Measurements from ENCODE around the gene FIBP. TPM values are rescaled to one million over a fixed set of nuclear protein-coding genes. Genes with fewer than 3 reads are reported as not detected.
A peak's percentile ranks its signal among the peaks of the same experiment; 100 is the strongest.

FIBP gene
- total RNA-seq, 2 experiments from 2014 or later: 78.8 to 79.9 TPM

GRCh38 chr11:65862191-65862735 is 26.0 kb downstream of the FIBP start:
- no peaks in the 10 kb centered on the region for H3K27me3 Mint-ChIP-seq
- ChIA-PET CTCF (interaction anchor here (1.4 to 12.3 kb wide), 5 partner anchors 9 to 82 kb away, joined by 4 to 283 read pairs (median 14); partner anchors contain the start of genes AP5B1, CCDC85B, CTSW and FIBP), POLR2A (interaction anchor here (13.4 to 29.8 kb wide), 2 partner anchors 7 to 27 kb away, joined by 182 to 560 read pairs; partner anchors contain the start of genes CCDC85B, CTSW, EFEMP2 and FIBP)
- peaks cover 43% of the 10 kb centered on the region for H3K36me3 Mint-ChIP-seq (ENCODE audit: low read depth)
- intact Hi-C loops (cut with micrococcal nuclease): no loop called here
- peak overlapping the region; percentile 51 for H3K27ac Mint-ChIP-seq
- H3K4me3 Mint-ChIP-seq: peak overlapping the region; percentile 90
- no peaks in the 10 kb centered on the region for H3K9me3 Mint-ChIP-seq
- ATAC-seq: no peak
- H3K4me1 Mint-ChIP-seq (ENCODE audit: low read depth): peaks cover 14% of the 10 kb centered on the region
- TF ChIP-seq CTCF (IDR thresholded peaks at IDR 0.05): no peak
- DNase-seq: no peak

- H3K36me3 Mint-ChIP-seq (ENCODE audit: low read depth): peaks cover 43% of the 10 kb centered on the region
Observed at GRCh38 chr11:65861533-65862183, 26.6 kb downstream of the FIBP start.

GRCh38 chr11:65861165-65861505 is 27.1 kb downstream of the FIBP start:
- ChIA-PET CTCF (interaction anchor here (0.9 to 12.3 kb wide), 9 partner anchors 9 to 149 kb away, joined by 3 to 283 read pairs (median 14); partner anchors contain the start of genes AP5B1, CCDC85B, CTSW and FIBP), POLR2A (interaction anchor here (0.7 to 29.8 kb wide), 11 partner anchors 8 to 180 kb away, joined by 3 to 560 read pairs (median 3); partner anchors contain the start of genes CCDC85B, CTSW, EFEMP2 and FIBP)
- peaks cover 47% of the 10 kb centered on the region for H3K36me3 Mint-ChIP-seq (ENCODE audit: low read depth)
- intact Hi-C loops (cut with micrococcal nuclease): no loop called here
- H3K27me3 Mint-ChIP-seq: no peaks in the 10 kb centered on the region
- H3K27ac Mint-ChIP-seq: peak overlapping the region; percentile 99
- no peak for ATAC-seq
- peak overlapping the region; percentile 90 for H3K4me3 Mint-ChIP-seq
- no peak for DNase-seq
- no peak for TF ChIP-seq CTCF (IDR thresholded peaks at IDR 0.05)
- no peaks in the 10 kb centered on the region for H3K9me3 Mint-ChIP-seq
- peaks cover 21% of the 10 kb centered on the region for H3K4me1 Mint-ChIP-seq (ENCODE audit: low read depth)

More at GRCh38 chr11:65861533-65862183, 26.6 kb downstream of the FIBP start:
- ChIA-PET CTCF (interaction anchor here (0.9 to 12.3 kb wide), 10 partner anchors 9 to 149 kb away, joined by 3 to 283 read pairs (median 10); partner anchors contain the start of genes AP5B1, CCDC85B, CTSW and FIBP), POLR2A (interaction anchor here (0.7 to 29.8 kb wide), 6 partner anchors 8 to 179 kb away, joined by 3 to 560 read pairs (median 3); partner anchors contain the start of genes CCDC85B, CTSW, EFEMP2 and FIBP)
- DNase-seq (peak; percentile 3), ATAC-seq (no peak)
- intact Hi-C loops (cut with micrococcal nuclease): no loop called here
- Mint-ChIP-seq H3K27ac (peak overlapping the region; percentile 99), H3K4me1 (ENCODE audit: low read depth) (peaks cover 16% of the 10 kb centered on the region), H3K9me3 (no peaks in the 10 kb centered on the region), H3K27me3 (no peaks in the 10 kb centered on the region), H3K4me3 (peak overlapping the region; percentile 90)
- TF ChIP-seq CTCF (IDR thresholded peaks at IDR 0.05): no peak

- ATAC-seq: peak; percentile 32
Observed at GRCh38 chr11:65860278-65861164, 27.8 kb downstream of the FIBP start, which contains the start of gene MUS81. TSS of gene MUS81 (plus strand) at chr11:65860433. CDS start at chr11:65860754, 321 bp downstream.

More at GRCh38 chr11:65860278-65861164, 27.8 kb downstream of the FIBP start, which contains the start of gene MUS81:
- POLR2A ChIA-PET: interaction anchor here (0.7 to 29.8 kb wide), 18 partner anchors 7 to 326 kb away, joined by 3 to 560 read pairs (median 3); partner anchors contain the start of genes BANF1, CCDC85B, CTSW and EFEMP2
- CTCF ChIA-PET: interaction anchor here (0.7 to 12.3 kb wide), 29 partner anchors 10 to 455 kb away, joined by 3 to 283 read pairs (median 4); partner anchors contain the start of genes AP5B1, BANF1, C11orf68 and CCDC85B
- peak; percentile 95 for TF ChIP-seq CTCF (IDR thresholded peaks at IDR 0.05)
- peak within 1 kb of the TSS; percentile 90 for H3K4me3 Mint-ChIP-seq
- H3K4me1 Mint-ChIP-seq (ENCODE audit: low read depth): peaks cover 27% of the 10 kb centered on the region
- intact Hi-C loops (cut with micrococcal nuclease): no loop called here
- H3K36me3 Mint-ChIP-seq (ENCODE audit: low read depth): peaks cover 53% of the 10 kb centered on the region
- H3K9me3 Mint-ChIP-seq: no peaks in the 10 kb centered on the region
- no peaks in the 10 kb centered on the region for H3K27me3 Mint-ChIP-seq
- DNase-seq: peak; percentile 98
- peak within 1 kb of the TSS; percentile 99 for H3K27ac Mint-ChIP-seq
